IgD-negative memory B cell (primary cell): ENCODE data around the gene WNK3. TPM values are rescaled to one million over a fixed set of nuclear protein-coding genes. Genes with fewer than 3 reads are reported as not detected.

ENCODE experiments used
- H3K27ac Mint-ChIP-seq, 3 donors: one replicate each; pipeline ENCODE4 v1.8.0; 2020 to 2022; ENCODE audit warnings: mild to moderate bottlenecking in 3 of 3, mixed read lengths in 3 of 3, moderate library complexity in 1 of 3
- H3K27me3 Mint-ChIP-seq: one replicate; pipeline ENCODE4 v1.8.0; 2021; ENCODE audit warnings: mixed read lengths
- H3K36me3 Mint-ChIP-seq: one replicate; pipeline ENCODE4 v1.8.0; 2020; ENCODE audit warnings: mild to moderate bottlenecking, mixed read lengths
- H3K4me1 Mint-ChIP-seq, 3 donors: one replicate each; pipeline ENCODE4 v1.8.0; 2020 to 2022; ENCODE audit warnings: mixed read lengths in 3 of 3, mild to moderate bottlenecking in 1 of 3
- H3K4me3 Mint-ChIP-seq, 4 donors: one replicate each; pipeline ENCODE4 v1.8.0; 2020 to 2022; ENCODE audit warnings: mild to moderate bottlenecking in 4 of 4, mixed read lengths in 4 of 4, moderate library complexity in 3 of 4
- H3K9me3 Mint-ChIP-seq, 3 donors: one replicate each; pipeline ENCODE4 v1.8.0; 2020 to 2021; ENCODE audit warnings: mixed read lengths in 3 of 3, mild to moderate bottlenecking in 1 of 3
- polyA plus RNA-seq: library from polyadenylated mRNA; unstranded; fragments of 300-500 nt; fragmentation: Illumina TruSeq; gene quantifications from one replicate; pipeline ENCODE4 v1.2.3, GENCODE V29; 2021

The WNK3 gene
- polyA plus RNA-seq, 1 donor from 2014 or later: 1.2 TPM

- Mint-ChIP-seq H3K9me3 (peaks cover 0 to 2% (median 1%) of the 10 kb centered on the region in 3 donors), H3K4me3 (no peak overlapping the region), H3K4me1 (peaks cover 1 to 6% (median 4%) of the 10 kb centered on the region in 3 donors), H3K27ac (no peak overlapping the region), H3K36me3 (peaks cover 7% of the 10 kb centered on the region), H3K27me3 (no peaks in the 10 kb centered on the region)
Measured at GRCh38 chrX:54157561-54157960, 200.3 kb downstream of the WNK3 start.

Other genes starting within 250 kb of the WNK3 start
- 5.2 TPM for gene FAM120C, start 174.8 kb downstream of the WNK3 start, polyA plus RNA-seq
- gene TSR2, start 82.4 kb upstream of the WNK3 start, polyA plus RNA-seq: 66.9 TPM
- gene FGD1, start 138.2 kb upstream of the WNK3 start, polyA plus RNA-seq: 0.55 TPM
- 46.9 TPM for gene GNL3L, start 172.2 kb upstream of the WNK3 start, polyA plus RNA-seq